H1 (cell line): ENCODE results near the gene AAK1. TPM values are rescaled to one million over a fixed set of nuclear protein-coding genes. Genes with fewer than 3 reads are reported as not detected.

Experiments
- ASH2L ChIP-seq: fragments of 200-600, 300-600 bp; sonication (generic); IDR thresholded peaks from one replicate; pipeline ENCODE4 v1.7.1; 2017; ENCODE audit warnings: low read length
- GTF2F1 ChIP-seq: IDR thresholded peaks from 2 replicates; pipeline ENCODE4 v1.6.1; 2012; ENCODE audit warnings: low read depth, low read length, improper control_type of control experiment, borderline replicate concordance
- KDM4A ChIP-seq: IDR thresholded peaks from one replicate; pipeline ENCODE4 v1.7.1; 2012; ENCODE audit warnings: low read depth, mild to moderate bottlenecking, moderate library complexity, low read length, inconsistent platforms; ENCODE audit not compliant: severe bottlenecking
- RXRA ChIP-seq: IDR thresholded peaks from 2 replicates; pipeline ENCODE4 v1.6.1; 2011; ENCODE audit warnings: low read depth, mild to moderate bottlenecking, low read length, moderate library complexity; ENCODE audit not compliant: insufficient read depth
- SP4 ChIP-seq: IDR thresholded peaks from 2 replicates; pipeline ENCODE4 v1.6.1; 2012; ENCODE audit warnings: low read length, inconsistent platforms
- SRF ChIP-seq: IDR thresholded peaks from 2 replicates; pipeline ENCODE4 v1.6.1; 2011; ENCODE audit warnings: mild to moderate bottlenecking, low read depth, low read length, moderate library complexity
- polyA plus RNA-seq, 7 experiments: library from polyadenylated mRNA; depleted of rRNA in 3 of 7; stranded (reverse) in 5 of 7; unstranded in 2 of 7; fragments of >200 nt in 5 of 7; fragments of 200-250 nt in 2 of 7; gene quantifications; 1 replicate in 5 of 7; 2 replicates in 1 of 7; 4 replicates in 1 of 7; pipeline versions ENCODE4 v1.2.1 to v1.2.3, GENCODE V29; 2011 to 2013; ENCODE audit warnings: missing spikeins in 2 of 7, mixed read lengths in 2 of 7
- total RNA-seq: library from RNA; stranded (reverse); fragmentation: NEBNext Ultra II Directional; extraction: Animal tissue kit (Norgen Biotek cat#: 25700); gene quantifications from 2 replicates; pipeline ENCODE4 v1.2.1, GENCODE V29; 2021
- TF ChIP-seq, protein P1 (sequence below), 3 experiments: IDR thresholded peaks; 1 replicate in 2 of 3; 2 replicates in 1 of 3; pipeline versions ENCODE4 v1.5.1 to v1.6.1; 2011; ENCODE audit warnings: low read length in 3 of 3, mild to moderate bottlenecking in 3 of 3, inconsistent platforms in 2 of 3, low read depth in 1 of 3, moderate library complexity in 1 of 3; ENCODE audit not compliant: insufficient read depth in 1 of 3; ENCODE audit errors: control extremely low read depth in 1 of 3

AAK1 gene
- total and polyA plus RNA-seq, 2 of the 8 experiments (the other 6 are each of a cell fraction or from before 2014, with no cell fraction given): 10.0 to 40.5 TPM

DNA sequence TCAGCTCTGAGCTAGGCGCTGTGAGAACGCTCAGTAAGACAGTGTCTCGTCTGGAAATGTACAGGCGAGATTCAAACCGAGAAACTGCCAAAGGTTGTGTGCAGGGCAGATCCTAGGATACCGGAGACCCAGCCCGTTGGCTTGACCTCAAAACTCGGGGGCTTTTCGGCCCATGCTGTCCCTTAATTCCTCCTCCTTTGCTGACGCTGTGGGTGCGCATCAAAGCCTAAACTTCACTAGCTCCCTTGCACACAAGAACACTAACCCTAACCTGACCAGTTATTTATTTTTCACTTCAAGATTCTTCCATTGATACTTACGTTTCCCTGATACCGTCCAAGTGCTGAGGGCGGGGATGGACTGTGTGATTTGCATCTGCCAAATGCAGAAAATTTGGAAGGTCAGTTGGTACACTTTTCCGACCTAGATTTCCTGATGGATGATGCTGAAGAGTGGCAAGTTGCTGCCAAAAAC, 1.0 kb upstream of the AAK1 start (continued):
- TF ChIP-seq ASH2L (no peak), SRF (no peak), KDM4A (no peak), GTF2F1 (no peak), SP4 (no peak), RXRA (no peak)
- TF ChIP-seq, protein P1, sequence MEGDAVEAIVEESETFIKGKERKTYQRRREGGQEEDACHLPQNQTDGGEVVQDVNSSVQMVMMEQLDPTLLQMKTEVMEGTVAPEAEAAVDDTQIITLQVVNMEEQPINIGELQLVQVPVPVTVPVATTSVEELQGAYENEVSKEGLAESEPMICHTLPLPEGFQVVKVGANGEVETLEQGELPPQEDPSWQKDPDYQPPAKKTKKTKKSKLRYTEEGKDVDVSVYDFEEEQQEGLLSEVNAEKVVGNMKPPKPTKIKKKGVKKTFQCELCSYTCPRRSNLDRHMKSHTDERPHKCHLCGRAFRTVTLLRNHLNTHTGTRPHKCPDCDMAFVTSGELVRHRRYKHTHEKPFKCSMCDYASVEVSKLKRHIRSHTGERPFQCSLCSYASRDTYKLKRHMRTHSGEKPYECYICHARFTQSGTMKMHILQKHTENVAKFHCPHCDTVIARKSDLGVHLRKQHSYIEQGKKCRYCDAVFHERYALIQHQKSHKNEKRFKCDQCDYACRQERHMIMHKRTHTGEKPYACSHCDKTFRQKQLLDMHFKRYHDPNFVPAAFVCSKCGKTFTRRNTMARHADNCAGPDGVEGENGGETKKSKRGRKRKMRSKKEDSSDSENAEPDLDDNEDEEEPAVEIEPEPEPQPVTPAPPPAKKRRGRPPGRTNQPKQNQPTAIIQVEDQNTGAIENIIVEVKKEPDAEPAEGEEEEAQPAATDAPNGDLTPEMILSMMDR (IDR thresholded peaks at IDR 0.05; ENCODE audit: control extremely low read depth in 1 of 3, insufficient read depth in 1 of 3, low read depth in 1 of 3, low read length in 3 of 3): no peak
- TF ChIP-seq, all 59 proteins: peak for 0
